GM12891 (cell line): ENCODE results near the gene GALNT9.

Source experiments
- PAX5 ChIP-seq: IDR thresholded peaks from 2 replicates; pipeline ENCODE4 v1.6.1; 2011; ENCODE audit warnings: low read length, moderate library complexity, mild to moderate bottlenecking; ENCODE audit not compliant: insufficient read depth, severe bottlenecking
- POLR2A ChIP-seq: IDR thresholded peaks from 2 replicates; pipeline ENCODE4 v1.6.1; 2011; ENCODE audit warnings: low read depth, low read length, control low read depth
- TAF1 ChIP-seq: IDR thresholded peaks from 2 replicates; pipeline ENCODE4 v1.6.1; 2011; ENCODE audit warnings: low read depth, low read length, control low read depth

- TF ChIP-seq POLR2A (no peak), PAX5 (no peak), TAF1 (no peak)
Measured at GRCh38 chr12:132341318-132342050, 12.1 kb upstream of the GALNT9 start.
